CD1c-positive myeloid dendritic cell (primary cell): Measurements from ENCODE around the gene TMPRSS9.
"Not testable (repeated sequence)": the region's sequence is repeated elsewhere in the genome, so short reads cannot be mapped to it uniquely, and the experiment has no call there.

Source experiments
- DNase-seq: peaks from one replicate; pipeline ENCODE4 v3.0.0-alpha.2; 2016; ENCODE audit errors: extremely low spot score

Gene TMPRSS9

GRCh38 chr19:2436926-2437325 is 76.9 kb downstream of the TMPRSS9 start:
- DNase-seq, result no peak

GRCh38 chr19:2438178-2438577 is 78.1 kb downstream of the TMPRSS9 start:
- no peak for DNase-seq

- DNase-seq, result no peak
Measured at GRCh38 chr19:2440515-2440914, 80.5 kb downstream of the TMPRSS9 start.

- no peak for DNase-seq
Measured at GRCh38 chr19:2441096-2441752, 81.2 kb downstream of the TMPRSS9 start.

- DNase-seq, result no peak
Measured at GRCh38 chr19:2443116-2443784, 83.2 kb downstream of the TMPRSS9 start.

- no peak for DNase-seq
Measured at GRCh38 chr19:2443785-2444182, 83.7 kb downstream of the TMPRSS9 start.

- no peak for DNase-seq
Measured at GRCh38 chr19:2444251-2445002, 84.4 kb downstream of the TMPRSS9 start.

GRCh38 chr19:2446381-2446780 is 86.3 kb downstream of the TMPRSS9 start:
- DNase-seq, result no peak

GRCh38 chr19:2449019-2449418 is 89.0 kb downstream of the TMPRSS9 start:
- no peak for DNase-seq

GRCh38 chr19:2451138-2451537 is 91.1 kb downstream of the TMPRSS9 start:
- DNase-seq, result no peak

- DNase-seq, result no peak
Measured at GRCh38 chr19:2451741-2452140, 91.7 kb downstream of the TMPRSS9 start.

GRCh38 chr19:2453431-2454025 is 93.5 kb downstream of the TMPRSS9 start:
- DNase-seq, result no peak

- no peak for DNase-seq
Measured at GRCh38 chr19:2454199-2454961, 94.3 kb downstream of the TMPRSS9 start.

- DNase-seq, result no peak
Measured at GRCh38 chr19:2454962-2455850, 95.1 kb downstream of the TMPRSS9 start.

GRCh38 chr19:2455851-2456570 is 95.9 kb downstream of the TMPRSS9 start:
- peak; percentile 13 for DNase-seq

- no peak for DNase-seq
Measured at GRCh38 chr19:2457394-2458037, 97.5 kb downstream of the TMPRSS9 start.

GRCh38 chr19:2458054-2458453 is 98.0 kb downstream of the TMPRSS9 start:
- DNase-seq, result no peak

GRCh38 chr19:2458776-2459175 is 98.7 kb downstream of the TMPRSS9 start:
- DNase-seq, result not testable (repeated sequence)

GRCh38 chr19:2460245-2460644 is 100.2 kb downstream of the TMPRSS9 start:
- DNase-seq, result no peak
